GM23338 (cell line): ENCODE measurements around the gene CPNE5. TPM values are rescaled to one million over a fixed set of nuclear protein-coding genes. Genes with fewer than 3 reads are reported as not detected.

Experiments used
- ATAC-seq: fragments of 200-7000 bp; cut with Tn5 transposase; 3 replicates; pipeline ENCODE4 v1.9.1; 2020
- DNase-seq: peaks from one replicate; pipeline ENCODE4 v3.0.0-alpha.2; 2015; ENCODE audit warnings: low spot score
- H2AFZ ChIP-seq: fragments of 200-600 bp; sonication (generic); 2 replicates; pipeline ENCODE4 v1.8.0; 2016; ENCODE audit warnings: antibody characterized with exemption, mild to moderate bottlenecking, moderate library complexity
- H3F3A ChIP-seq: fragments of 200-600 bp; sonication (generic); replicated peaks from 2 replicates; pipeline ENCODE4 v1.8.0; 2017; ENCODE audit warnings: antibody characterized with exemption, mixed run types, low read depth
- H3K27ac ChIP-seq: fragments of 200-600 bp; sonication (generic); 2 replicates; pipeline ENCODE4 v1.6.1; 2016; ENCODE audit warnings: low read depth
- H3K27me3 ChIP-seq: fragments of 200-600 bp; sonication (generic); 2 replicates; pipeline ENCODE4 v1.8.0; 2016; ENCODE audit warnings: mild to moderate bottlenecking, mixed run types, moderate library complexity; ENCODE audit not compliant: insufficient read depth
- H3K36me3 ChIP-seq: fragments of 200-600 bp; sonication (generic); 2 replicates; pipeline ENCODE4 v1.8.0; 2016; ENCODE audit warnings: mild to moderate bottlenecking; ENCODE audit not compliant: insufficient read depth
- H3K4me1 ChIP-seq: fragments of 200-600 bp; sonication (generic); 2 replicates; pipeline ENCODE4 v1.8.0; 2016; ENCODE audit warnings: mild to moderate bottlenecking, moderate library complexity; ENCODE audit not compliant: insufficient read depth
- H3K4me2 ChIP-seq: fragments of 200-600 bp; sonication (generic); 2 replicates; pipeline ENCODE4 v1.7.1; 2017; ENCODE audit warnings: mixed run types
- H3K4me3 ChIP-seq: fragments of 200-600 bp; sonication (generic); 2 replicates; pipeline ENCODE4 v1.6.1; 2016; ENCODE audit warnings: mixed run types
- H3K79me2 ChIP-seq: fragments of 200-600 bp; sonication (generic); replicated peaks from 2 replicates; pipeline ENCODE4 v1.8.0; 2017; ENCODE audit warnings: mild to moderate bottlenecking; ENCODE audit not compliant: insufficient read depth
- H3K9me2 ChIP-seq: fragments of 200-600 bp; sonication (generic); 2 replicates; pipeline ENCODE4 v1.8.0; 2017; ENCODE audit not compliant: insufficient read depth
- H4K20me1 ChIP-seq: fragments of 200-600 bp; sonication (generic); replicated peaks from 2 replicates; pipeline ENCODE4 v1.8.0; 2017; ENCODE audit warnings: mild to moderate bottlenecking; ENCODE audit not compliant: insufficient read depth
- H3K27ac Mint-ChIP-seq: 2 replicates; pipeline ENCODE4 v1.8.0; 2020; ENCODE audit warnings: inconsistent platforms, mild to moderate bottlenecking, moderate library complexity, mixed read lengths
- H3K27me3 Mint-ChIP-seq: 3 replicates; pipeline ENCODE4 v1.8.0; 2022; ENCODE audit warnings: low read depth, mild to moderate bottlenecking, moderate library complexity, mixed read lengths, inconsistent platforms; ENCODE audit not compliant: insufficient read depth, poor library complexity
- H3K36me3 Mint-ChIP-seq: 3 replicates; pipeline ENCODE4 v1.8.0; 2021; ENCODE audit warnings: low read depth, mild to moderate bottlenecking, inconsistent platforms, moderate library complexity, mixed read lengths
- H3K4me1 Mint-ChIP-seq: 3 replicates; pipeline ENCODE4 v1.8.0; 2020; ENCODE audit warnings: mild to moderate bottlenecking, inconsistent platforms, mixed read lengths
- H3K4me3 Mint-ChIP-seq: 3 replicates; pipeline ENCODE4 v1.8.0; 2021; ENCODE audit warnings: moderate library complexity, mild to moderate bottlenecking, inconsistent platforms, mixed read lengths
- H3K9me3 Mint-ChIP-seq: 3 replicates; pipeline ENCODE4 v1.8.0; 2020; ENCODE audit warnings: moderate library complexity, mild to moderate bottlenecking, inconsistent platforms, mixed read lengths
- CREB1 ChIP-seq: fragments of 250-450 bp; sonication (Bioruptor Pico); IDR thresholded peaks from 2 replicates; pipeline ENCODE4 v1.5.0; 2020; ENCODE audit warnings: low read depth, mild to moderate bottlenecking, moderate library complexity
- EZH2 ChIP-seq: fragments of 200-600 bp; sonication (generic); IDR thresholded peaks from one replicate; pipeline ENCODE4 v1.8.0; 2017; ENCODE audit warnings: antibody characterized with exemption, mild to moderate bottlenecking, low read depth; ENCODE audit not compliant: unreplicated experiment
- EZH2phosphoT487 ChIP-seq: fragments of 200-600 bp; sonication (generic); IDR thresholded peaks from one replicate; pipeline ENCODE4 v1.8.1; 2018; ENCODE audit warnings: antibody characterized with exemption; ENCODE audit not compliant: unreplicated experiment
- JUNB ChIP-seq: IDR thresholded peaks from one replicate; pipeline ENCODE4 v1.6.1; 2016; ENCODE audit warnings: antibody characterized with exemption; ENCODE audit not compliant: unreplicated experiment
- POLR2AphosphoS5 ChIP-seq: IDR thresholded peaks from 2 replicates; pipeline ENCODE4 v1.6.1; 2016; ENCODE audit warnings: antibody characterized with exemption, low read depth
- ZNF114 ChIP-seq: fragments of 250-450 bp; sonication (Bioruptor Pico); IDR thresholded peaks from 2 replicates; pipeline ENCODE4 v1.5.0; 2020; ENCODE audit warnings: mild to moderate bottlenecking, moderate library complexity
- polyA plus RNA-seq: library from polyadenylated mRNA; unstranded; fragments of >200 nt; fragmentation: Nextera tagmentation; extraction: Ambion mirVana; gene quantifications from 2 replicates; pipeline ENCODE4 v1.2.1, GENCODE V29; 2016
- total RNA-seq: library from RNA; depleted of rRNA; stranded (reverse); fragments of >200 nt; shearing (Covaris generic); gene quantifications from 2 replicates; pipeline ENCODE4 v1.2.3, GENCODE V29; 2014
- TF ChIP-seq, protein P1 (sequence below): IDR thresholded peaks from one replicate; pipeline ENCODE4 v1.6.1; 2018; ENCODE audit warnings: antibody characterized with exemption; ENCODE audit not compliant: unreplicated experiment
- TF ChIP-seq, protein P2 (sequence below), 2 experiments: fragments of 200-600 bp in 1 of 2; sonication (generic) in 1 of 2; conservative IDR thresholded peaks; 2 replicates each; pipeline versions ENCODE4 v1.5.1 to v1.6.1; 2016 to 2017; ENCODE audit warnings: antibody characterized with exemption in 2 of 2, low read depth in 2 of 2, mild to moderate bottlenecking in 2 of 2, moderate library complexity in 1 of 2
- TF ChIP-seq, protein P3 (sequence below): fragments of 250-450 bp; sonication (Bioruptor Pico); IDR thresholded peaks from 2 replicates; pipeline ENCODE4 v1.5.0; 2020; ENCODE audit warnings: mild to moderate bottlenecking, moderate library complexity

The CPNE5 gene
- total and polyA plus RNA-seq, 2 experiments from 2014 or later, result 0.14 to 0.42 TPM

DNA sequence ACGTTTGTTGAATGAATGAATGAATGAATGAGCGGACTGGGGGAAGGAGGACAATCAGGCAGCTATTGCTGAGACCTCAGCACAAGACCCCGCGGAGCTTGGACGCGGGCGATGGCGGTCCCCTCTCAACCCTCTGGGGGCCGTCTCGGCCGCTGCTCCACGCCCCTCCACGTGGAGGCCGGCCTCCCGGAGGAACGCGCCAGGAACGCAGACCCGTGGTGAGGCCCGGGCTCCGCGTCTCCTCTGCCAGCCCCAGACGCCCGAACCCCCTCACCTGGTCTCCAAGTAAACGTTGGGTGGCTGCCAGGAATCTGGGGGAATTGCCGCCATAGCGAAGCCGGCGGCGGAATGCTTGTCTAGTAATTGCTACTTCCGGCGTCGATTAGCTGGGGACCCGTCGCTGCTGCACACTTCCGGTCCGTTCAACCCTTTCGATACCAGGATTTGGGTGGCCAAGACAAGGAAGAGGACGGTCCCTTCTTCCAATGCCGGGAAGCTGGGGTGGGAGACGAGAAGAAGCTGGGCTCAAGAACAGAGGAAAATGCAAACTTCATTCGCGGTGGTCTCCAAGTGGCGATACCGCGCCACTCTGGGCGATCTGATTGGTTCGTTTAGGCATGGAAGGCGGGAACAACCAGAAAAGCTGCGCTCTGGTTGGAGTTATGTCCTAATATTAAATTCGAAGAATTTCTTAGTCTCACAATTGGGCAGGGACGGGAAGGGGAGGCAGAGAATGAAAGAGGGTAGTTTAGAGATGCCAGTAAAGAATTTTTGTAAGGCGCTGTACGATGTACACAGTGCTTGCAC is 35.4 kb upstream of the CPNE5 start, which contains the start of gene PPIL1:
PPIL1 (minus strand) TSS at position 361 of the 807 bp plus-strand sequence; CDS start at position 330, 31 bp downstream.
- no peaks in the 10 kb centered on the region for H3F3A ChIP-seq
- no peaks in the 10 kb centered on the region; the same call in 2 of the 3 replicates for H3K9me3 Mint-ChIP-seq
- H3K4me3 Mint-ChIP-seq, result peak within 1 kb of the TSS; percentile 96
- ATAC-seq (peak; percentile 89), DNase-seq (peak; percentile 94)
- peaks cover 11% of the 10 kb centered on the region for H3K4me1 Mint-ChIP-seq
- no peaks in the 10 kb centered on the region for H3K27me3 ChIP-seq
- 0 out of 2 replicates have a peak, but pooled peaks cover 2% of the 10 kb centered on the region for H4K20me1 ChIP-seq
- peaks cover 26% of the 10 kb centered on the region for H3K36me3 Mint-ChIP-seq
- H3K79me2 ChIP-seq, result peaks cover 45% of the 10 kb centered on the region
- H3K4me1 ChIP-seq, result peaks cover 10% of the 10 kb centered on the region
- peak within 1 kb of the TSS; percentile 62 for H3K4me3 ChIP-seq
- no peaks in the 10 kb centered on the region for H3K27me3 Mint-ChIP-seq
- H3K36me3 ChIP-seq, result peaks cover 13% of the 10 kb centered on the region; the same call in 1 of the 2 replicates
- peak within 1 kb of the TSS; percentile 30 for H2AFZ ChIP-seq
- H3K4me2 ChIP-seq, result peak within 1 kb of the TSS; percentile 80
- H3K27ac ChIP-seq, result peak within 1 kb of the TSS; percentile 95
- no peaks in the 10 kb centered on the region for H3K9me2 ChIP-seq
- TF ChIP-seq, protein P1, sequence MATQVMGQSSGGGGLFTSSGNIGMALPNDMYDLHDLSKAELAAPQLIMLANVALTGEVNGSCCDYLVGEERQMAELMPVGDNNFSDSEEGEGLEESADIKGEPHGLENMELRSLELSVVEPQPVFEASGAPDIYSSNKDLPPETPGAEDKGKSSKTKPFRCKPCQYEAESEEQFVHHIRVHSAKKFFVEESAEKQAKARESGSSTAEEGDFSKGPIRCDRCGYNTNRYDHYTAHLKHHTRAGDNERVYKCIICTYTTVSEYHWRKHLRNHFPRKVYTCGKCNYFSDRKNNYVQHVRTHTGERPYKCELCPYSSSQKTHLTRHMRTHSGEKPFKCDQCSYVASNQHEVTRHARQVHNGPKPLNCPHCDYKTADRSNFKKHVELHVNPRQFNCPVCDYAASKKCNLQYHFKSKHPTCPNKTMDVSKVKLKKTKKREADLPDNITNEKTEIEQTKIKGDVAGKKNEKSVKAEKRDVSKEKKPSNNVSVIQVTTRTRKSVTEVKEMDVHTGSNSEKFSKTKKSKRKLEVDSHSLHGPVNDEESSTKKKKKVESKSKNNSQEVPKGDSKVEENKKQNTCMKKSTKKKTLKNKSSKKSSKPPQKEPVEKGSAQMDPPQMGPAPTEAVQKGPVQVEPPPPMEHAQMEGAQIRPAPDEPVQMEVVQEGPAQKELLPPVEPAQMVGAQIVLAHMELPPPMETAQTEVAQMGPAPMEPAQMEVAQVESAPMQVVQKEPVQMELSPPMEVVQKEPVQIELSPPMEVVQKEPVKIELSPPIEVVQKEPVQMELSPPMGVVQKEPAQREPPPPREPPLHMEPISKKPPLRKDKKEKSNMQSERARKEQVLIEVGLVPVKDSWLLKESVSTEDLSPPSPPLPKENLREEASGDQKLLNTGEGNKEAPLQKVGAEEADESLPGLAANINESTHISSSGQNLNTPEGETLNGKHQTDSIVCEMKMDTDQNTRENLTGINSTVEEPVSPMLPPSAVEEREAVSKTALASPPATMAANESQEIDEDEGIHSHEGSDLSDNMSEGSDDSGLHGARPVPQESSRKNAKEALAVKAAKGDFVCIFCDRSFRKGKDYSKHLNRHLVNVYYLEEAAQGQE, result no peak
- peak; percentile 7 for TF ChIP-seq POLR2AphosphoS5
- TF ChIP-seq, protein P2, sequence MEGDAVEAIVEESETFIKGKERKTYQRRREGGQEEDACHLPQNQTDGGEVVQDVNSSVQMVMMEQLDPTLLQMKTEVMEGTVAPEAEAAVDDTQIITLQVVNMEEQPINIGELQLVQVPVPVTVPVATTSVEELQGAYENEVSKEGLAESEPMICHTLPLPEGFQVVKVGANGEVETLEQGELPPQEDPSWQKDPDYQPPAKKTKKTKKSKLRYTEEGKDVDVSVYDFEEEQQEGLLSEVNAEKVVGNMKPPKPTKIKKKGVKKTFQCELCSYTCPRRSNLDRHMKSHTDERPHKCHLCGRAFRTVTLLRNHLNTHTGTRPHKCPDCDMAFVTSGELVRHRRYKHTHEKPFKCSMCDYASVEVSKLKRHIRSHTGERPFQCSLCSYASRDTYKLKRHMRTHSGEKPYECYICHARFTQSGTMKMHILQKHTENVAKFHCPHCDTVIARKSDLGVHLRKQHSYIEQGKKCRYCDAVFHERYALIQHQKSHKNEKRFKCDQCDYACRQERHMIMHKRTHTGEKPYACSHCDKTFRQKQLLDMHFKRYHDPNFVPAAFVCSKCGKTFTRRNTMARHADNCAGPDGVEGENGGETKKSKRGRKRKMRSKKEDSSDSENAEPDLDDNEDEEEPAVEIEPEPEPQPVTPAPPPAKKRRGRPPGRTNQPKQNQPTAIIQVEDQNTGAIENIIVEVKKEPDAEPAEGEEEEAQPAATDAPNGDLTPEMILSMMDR (conservative IDR thresholded peaks at IDR 0.05; ENCODE audit: low read depth in 2 of 2), result 0 out of 4 replicates have a peak, but pooled peaks of 1 of the 2 experiments have one; percentile 10
- peak; percentile 20; the same call in 1 of the 2 replicates for TF ChIP-seq CREB1
- no peak for TF ChIP-seq EZH2
- TF ChIP-seq JUNB, result no peak
- TF ChIP-seq EZH2phosphoT487, result no peak
- TF ChIP-seq, protein P3, sequence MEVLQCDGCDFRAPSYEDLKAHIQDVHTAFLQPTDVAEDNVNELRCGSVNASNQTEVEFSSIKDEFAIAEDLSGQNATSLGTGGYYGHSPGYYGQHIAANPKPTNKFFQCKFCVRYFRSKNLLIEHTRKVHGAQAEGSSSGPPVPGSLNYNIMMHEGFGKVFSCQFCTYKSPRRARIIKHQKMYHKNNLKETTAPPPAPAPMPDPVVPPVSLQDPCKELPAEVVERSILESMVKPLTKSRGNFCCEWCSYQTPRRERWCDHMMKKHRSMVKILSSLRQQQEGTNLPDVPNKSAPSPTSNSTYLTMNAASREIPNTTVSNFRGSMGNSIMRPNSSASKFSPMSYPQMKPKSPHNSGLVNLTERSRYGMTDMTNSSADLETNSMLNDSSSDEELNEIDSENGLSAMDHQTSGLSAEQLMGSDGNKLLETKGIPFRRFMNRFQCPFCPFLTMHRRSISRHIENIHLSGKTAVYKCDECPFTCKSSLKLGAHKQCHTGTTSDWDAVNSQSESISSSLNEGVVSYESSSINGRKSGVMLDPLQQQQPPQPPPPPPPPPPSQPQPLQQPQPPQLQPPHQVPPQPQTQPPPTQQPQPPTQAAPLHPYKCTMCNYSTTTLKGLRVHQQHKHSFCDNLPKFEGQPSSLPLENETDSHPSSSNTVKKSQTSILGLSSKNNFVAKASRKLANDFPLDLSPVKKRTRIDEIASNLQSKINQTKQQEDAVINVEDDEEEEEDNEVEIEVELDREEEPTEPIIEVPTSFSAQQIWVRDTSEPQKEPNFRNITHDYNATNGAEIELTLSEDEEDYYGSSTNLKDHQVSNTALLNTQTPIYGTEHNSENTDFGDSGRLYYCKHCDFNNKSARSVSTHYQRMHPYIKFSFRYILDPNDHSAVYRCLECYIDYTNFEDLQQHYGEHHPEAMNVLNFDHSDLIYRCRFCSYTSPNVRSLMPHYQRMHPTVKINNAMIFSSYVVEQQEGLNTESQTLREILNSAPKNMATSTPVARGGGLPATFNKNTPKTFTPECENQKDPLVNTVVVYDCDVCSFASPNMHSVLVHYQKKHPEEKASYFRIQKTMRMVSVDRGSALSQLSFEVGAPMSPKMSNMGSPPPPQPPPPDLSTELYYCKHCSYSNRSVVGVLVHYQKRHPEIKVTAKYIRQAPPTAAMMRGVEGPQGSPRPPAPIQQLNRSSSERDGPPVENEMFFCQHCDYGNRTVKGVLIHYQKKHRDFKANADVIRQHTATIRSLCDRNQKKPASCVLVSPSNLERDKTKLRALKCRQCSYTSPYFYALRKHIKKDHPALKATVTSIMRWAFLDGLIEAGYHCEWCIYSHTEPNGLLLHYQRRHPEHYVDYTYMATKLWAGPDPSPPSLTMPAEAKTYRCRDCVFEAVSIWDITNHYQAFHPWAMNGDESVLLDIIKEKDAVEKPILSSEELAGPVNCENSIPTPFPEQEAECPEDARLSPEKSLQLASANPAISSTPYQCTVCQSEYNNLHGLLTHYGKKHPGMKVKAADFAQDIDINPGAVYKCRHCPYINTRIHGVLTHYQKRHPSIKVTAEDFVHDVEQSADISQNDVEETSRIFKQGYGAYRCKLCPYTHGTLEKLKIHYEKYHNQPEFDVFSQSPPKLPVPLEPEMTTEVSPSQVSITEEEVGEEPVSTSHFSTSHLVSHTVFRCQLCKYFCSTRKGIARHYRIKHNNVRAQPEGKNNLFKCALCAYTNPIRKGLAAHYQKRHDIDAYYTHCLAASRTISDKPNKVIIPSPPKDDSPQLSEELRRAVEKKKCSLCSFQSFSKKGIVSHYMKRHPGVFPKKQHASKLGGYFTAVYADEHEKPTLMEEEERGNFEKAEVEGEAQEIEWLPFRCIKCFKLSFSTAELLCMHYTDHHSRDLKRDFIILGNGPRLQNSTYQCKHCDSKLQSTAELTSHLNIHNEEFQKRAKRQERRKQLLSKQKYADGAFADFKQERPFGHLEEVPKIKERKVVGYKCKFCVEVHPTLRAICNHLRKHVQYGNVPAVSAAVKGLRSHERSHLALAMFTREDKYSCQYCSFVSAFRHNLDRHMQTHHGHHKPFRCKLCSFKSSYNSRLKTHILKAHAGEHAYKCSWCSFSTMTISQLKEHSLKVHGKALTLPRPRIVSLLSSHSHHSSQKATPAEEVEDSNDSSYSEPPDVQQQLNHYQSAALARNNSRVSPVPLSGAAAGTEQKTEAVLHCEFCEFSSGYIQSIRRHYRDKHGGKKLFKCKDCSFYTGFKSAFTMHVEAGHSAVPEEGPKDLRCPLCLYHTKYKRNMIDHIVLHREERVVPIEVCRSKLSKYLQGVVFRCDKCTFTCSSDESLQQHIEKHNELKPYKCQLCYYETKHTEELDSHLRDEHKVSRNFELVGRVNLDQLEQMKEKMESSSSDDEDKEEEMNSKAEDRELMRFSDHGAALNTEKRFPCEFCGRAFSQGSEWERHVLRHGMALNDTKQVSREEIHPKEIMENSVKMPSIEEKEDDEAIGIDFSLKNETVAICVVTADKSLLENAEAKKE (CRISPR knock-in tag), result no peak
- no peak for TF ChIP-seq ZNF114
- peak within 1 kb of the TSS; percentile 100 for H3K27ac Mint-ChIP-seq
